ENCODE results near the gene SHC2. TPM values are rescaled to one million over a fixed set of nuclear protein-coding genes. Genes with fewer than 3 reads are reported as not detected.

The SHC2 gene
- total and polyA plus RNA-seq, 2 donors (not counting 3 experiments of a cell fraction or from before 2014, with no cell fraction given), result 7.5 to 11.8 TPM

DNA sequence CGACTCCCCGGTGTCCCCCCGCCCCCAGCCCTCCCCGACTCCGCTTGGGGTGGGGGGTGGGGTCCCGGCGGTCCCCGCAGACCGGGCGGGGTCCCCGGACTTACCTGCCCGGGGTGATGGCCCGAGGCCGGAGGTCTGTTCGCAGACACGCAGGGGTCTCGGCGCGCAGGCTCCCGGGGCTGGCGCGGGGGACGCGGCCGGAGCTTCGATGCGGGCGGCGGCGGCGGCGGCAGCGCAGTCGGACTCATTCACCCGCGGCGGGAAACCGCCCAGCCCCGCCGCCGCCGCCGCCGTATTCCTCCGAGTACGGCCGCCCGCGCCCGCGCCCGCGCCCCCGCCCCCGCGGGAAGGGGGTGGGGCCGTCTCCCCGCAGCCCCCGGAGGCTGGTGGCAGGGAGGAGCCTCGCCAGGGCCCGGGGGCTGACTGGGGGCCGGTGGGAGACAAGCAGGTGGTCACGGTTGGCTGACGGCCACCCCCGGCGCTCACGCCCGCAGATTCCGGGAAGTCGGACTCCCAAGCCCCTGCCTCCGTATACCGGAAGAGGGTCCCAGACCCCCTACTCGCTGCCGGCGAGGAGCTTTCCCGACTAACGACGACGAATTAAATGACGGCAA is 51.8 kb downstream of the SHC2 start, which contains the start of gene C2CD4C:
Gene C2CD4C, minus strand, starts transcription at position 246 of the 614 bp plus-strand sequence. CDS start 786 bp downstream, outside the sequence.
- DNase-seq (ENCODE audit: low read depth, low spot score) (no peak), FAIRE-seq (no peak)
- BruUV-seq (replicated peaks), result no TSS peak
- Histone ChIP-seq H3K27me3 (ENCODE audit: control insufficient read depth in 2 of 2, insufficient read depth in 2 of 2, low read length in 2 of 2) (peaks cover 11 to 14% of the 10 kb centered on the region in 2 experiments), H3K4me2 (ENCODE audit: insufficient read depth, low read length) (peak within 1 kb of the TSS; percentile 36), H3K9me1 (replicated peaks; ENCODE audit: control insufficient read depth, extremely low read depth, insufficient read depth, low read length) (no peaks in the 10 kb centered on the region), H2AFZ (ENCODE audit: low read depth, low read length) (no peak within 1 kb of the TSS), H3K9ac (replicated peaks; ENCODE audit: extremely low read depth, insufficient read depth, low read length) (no peak within 1 kb of the TSS), H4K20me1 (replicated peaks; ENCODE audit: control insufficient read depth, extremely low read depth, insufficient read depth, low read length) (no peaks in the 10 kb centered on the region), H3K27ac (ENCODE audit: insufficient read depth, low read depth, low read length) (no peak within 1 kb of the TSS), H3K79me2 (ENCODE audit: control insufficient read depth, insufficient read depth, low read length) (no peaks in the 10 kb centered on the region), H3K4me3 (replicated peaks in 1 of 3; ENCODE audit: insufficient read depth in 1 of 3, low read depth in 1 of 3, low read length in 3 of 3) (peak within 1 kb of the TSS in 1 of 3 experiments; percentile 30), H3K4me1 (ENCODE audit: control insufficient read depth, extremely low read depth, insufficient read depth, low read length) (peaks cover 3% of the 10 kb centered on the region), H3K36me3 (ENCODE audit: control insufficient read depth in 2 of 2, extremely low read depth in 1 of 2, insufficient read depth in 2 of 2, low read length in 2 of 2) (no peaks in the 10 kb centered on the region), H3K9me3 (replicated peaks; ENCODE audit: control insufficient read depth, insufficient read depth, low read length) (no peaks in the 10 kb centered on the region)
- CTCF ChIA-PET, result interaction anchor here (1.2 kb wide), 1 partner anchor 71 kb away, joined by 3 read pairs; no protein-coding TSS in a partner anchor
- no peak for TF ChIP-seq FOS (IDR thresholded peaks at IDR 0.05; ENCODE audit: borderline replicate concordance, insufficient read depth, low read length)
- TF ChIP-seq GATA2 (IDR thresholded peaks at IDR 0.05; ENCODE audit: insufficient read depth, insufficient read length, low read depth, low read length), result no peak
- TF ChIP-seq EZH2 (IDR thresholded peaks at IDR 0.05; ENCODE audit: borderline replicate concordance, low read depth, low read length, severe bottlenecking), result peak; percentile 72
- intact Hi-C loops (cut with micrococcal nuclease) (no loop called here), dilution Hi-C loops (cut with MboI; ENCODE audit: extremely low pct_ligation_motif_present, low sequenced_read_pairs) (no loop called here)
- POLR2A ChIA-PET, result no interaction called here

DNA sequence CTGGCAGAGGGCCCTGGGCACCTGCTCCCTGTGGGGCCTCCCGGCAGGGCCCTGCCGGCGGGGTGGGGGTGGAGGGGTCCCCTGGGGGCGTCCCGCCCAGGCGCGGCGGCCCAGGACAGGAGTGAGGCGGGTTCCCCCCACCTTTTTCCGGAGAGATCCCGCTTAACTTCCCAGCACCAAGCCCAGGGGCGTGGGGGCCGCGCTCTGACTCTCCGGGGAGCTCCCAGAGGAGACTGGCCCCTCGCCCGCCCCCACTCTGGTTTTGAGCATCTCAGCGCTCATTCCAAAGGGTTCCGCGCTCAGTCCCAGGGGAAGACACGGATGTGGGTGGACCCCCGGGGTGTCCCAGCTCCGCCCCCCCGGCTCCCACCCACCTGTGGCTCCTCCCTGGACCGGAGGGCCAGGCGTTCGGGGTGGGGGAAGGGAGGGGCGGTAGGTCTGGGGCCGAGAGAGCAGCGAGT is 52.4 kb downstream of the SHC2 start:
- H3K4me3 ChIP-seq (replicated peaks in 1 of 3; ENCODE audit: insufficient read depth in 1 of 3, low read depth in 1 of 3, low read length in 3 of 3), result peak overlapping the region in 1 of 3 experiments; percentile 30
- FAIRE-seq (no peak), DNase-seq (ENCODE audit: low read depth, low spot score) (no peak)
- no peaks in the 10 kb centered on the region for H4K20me1 ChIP-seq (replicated peaks; ENCODE audit: control insufficient read depth, extremely low read depth, insufficient read depth, low read length)
- TF ChIP-seq FOS (IDR thresholded peaks at IDR 0.05; ENCODE audit: borderline replicate concordance, insufficient read depth, low read length) (no peak), POLR2A (IDR thresholded peaks at IDR 0.05; ENCODE audit: low read depth, low read length) (no peak), GATA2 (IDR thresholded peaks at IDR 0.05; ENCODE audit: insufficient read depth, insufficient read length, low read depth, low read length) (no peak), EZH2 (IDR thresholded peaks at IDR 0.05; ENCODE audit: borderline replicate concordance, low read depth, low read length, severe bottlenecking) (no peak), POLR2AphosphoS5 (IDR thresholded peaks at IDR 0.05; ENCODE audit: insufficient read depth, low read depth, low read length) (no peak), MYC (IDR thresholded peaks at IDR 0.05; ENCODE audit: low read depth, low read length) (no peak), JUN (IDR thresholded peaks at IDR 0.05; ENCODE audit: borderline replicate concordance, insufficient read depth, insufficient read length, low read depth) (no peak)
- TF ChIP-seq, protein P1, sequence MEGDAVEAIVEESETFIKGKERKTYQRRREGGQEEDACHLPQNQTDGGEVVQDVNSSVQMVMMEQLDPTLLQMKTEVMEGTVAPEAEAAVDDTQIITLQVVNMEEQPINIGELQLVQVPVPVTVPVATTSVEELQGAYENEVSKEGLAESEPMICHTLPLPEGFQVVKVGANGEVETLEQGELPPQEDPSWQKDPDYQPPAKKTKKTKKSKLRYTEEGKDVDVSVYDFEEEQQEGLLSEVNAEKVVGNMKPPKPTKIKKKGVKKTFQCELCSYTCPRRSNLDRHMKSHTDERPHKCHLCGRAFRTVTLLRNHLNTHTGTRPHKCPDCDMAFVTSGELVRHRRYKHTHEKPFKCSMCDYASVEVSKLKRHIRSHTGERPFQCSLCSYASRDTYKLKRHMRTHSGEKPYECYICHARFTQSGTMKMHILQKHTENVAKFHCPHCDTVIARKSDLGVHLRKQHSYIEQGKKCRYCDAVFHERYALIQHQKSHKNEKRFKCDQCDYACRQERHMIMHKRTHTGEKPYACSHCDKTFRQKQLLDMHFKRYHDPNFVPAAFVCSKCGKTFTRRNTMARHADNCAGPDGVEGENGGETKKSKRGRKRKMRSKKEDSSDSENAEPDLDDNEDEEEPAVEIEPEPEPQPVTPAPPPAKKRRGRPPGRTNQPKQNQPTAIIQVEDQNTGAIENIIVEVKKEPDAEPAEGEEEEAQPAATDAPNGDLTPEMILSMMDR (IDR thresholded peaks at IDR 0.05; ENCODE audit: extremely low read depth in 1 of 2, insufficient read depth in 1 of 2, low read depth in 1 of 2, low read length in 2 of 2), result no peak
- TF ChIP-seq, protein P2, sequence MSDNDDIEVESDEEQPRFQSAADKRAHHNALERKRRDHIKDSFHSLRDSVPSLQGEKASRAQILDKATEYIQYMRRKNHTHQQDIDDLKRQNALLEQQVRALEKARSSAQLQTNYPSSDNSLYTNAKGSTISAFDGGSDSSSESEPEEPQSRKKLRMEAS (IDR thresholded peaks at IDR 0.05; ENCODE audit: insufficient read depth, insufficient read length), result no peak
- no TSS peak for BruUV-seq (replicated peaks)
- dilution Hi-C loops (cut with MboI; ENCODE audit: extremely low pct_ligation_motif_present, low sequenced_read_pairs) (no loop called here), intact Hi-C loops (cut with micrococcal nuclease) (no loop called here)
- H3K4me2 ChIP-seq (ENCODE audit: insufficient read depth, low read length), result no peak overlapping the region
- H3K27me3 ChIP-seq (ENCODE audit: control insufficient read depth in 2 of 2, insufficient read depth in 2 of 2, low read length in 2 of 2), result peaks cover 11 to 14% of the 10 kb centered on the region in 2 experiments
- no peaks in the 10 kb centered on the region for H3K36me3 ChIP-seq (ENCODE audit: control insufficient read depth in 2 of 2, extremely low read depth in 1 of 2, insufficient read depth in 2 of 2, low read length in 2 of 2)
- no peak overlapping the region for H3K27ac ChIP-seq (ENCODE audit: insufficient read depth, low read depth, low read length)
- ChIA-PET POLR2A (no interaction called here), CTCF (no interaction called here)
- H2AFZ ChIP-seq (ENCODE audit: low read depth, low read length), result no peak overlapping the region
- H3K9me3 ChIP-seq (replicated peaks; ENCODE audit: control insufficient read depth, insufficient read depth, low read length), result no peaks in the 10 kb centered on the region
- no peak overlapping the region for H3K9ac ChIP-seq (replicated peaks; ENCODE audit: extremely low read depth, insufficient read depth, low read length)
- H3K4me1 ChIP-seq (ENCODE audit: control insufficient read depth, extremely low read depth, insufficient read depth, low read length), result peaks cover 3% of the 10 kb centered on the region
- H3K9me1 ChIP-seq (replicated peaks; ENCODE audit: control insufficient read depth, extremely low read depth, insufficient read depth, low read length), result no peaks in the 10 kb centered on the region
- H3K79me2 ChIP-seq (ENCODE audit: control insufficient read depth, insufficient read depth, low read length), result no peaks in the 10 kb centered on the region

Measured in endothelial cell of umbilical vein (primary cell).